ENCODE results near the gene CES5A.
"Not testable (repeated sequence)": the region's sequence is repeated elsewhere in the genome, so short reads cannot be mapped to it uniquely, and the experiment has no call there.

DNA sequence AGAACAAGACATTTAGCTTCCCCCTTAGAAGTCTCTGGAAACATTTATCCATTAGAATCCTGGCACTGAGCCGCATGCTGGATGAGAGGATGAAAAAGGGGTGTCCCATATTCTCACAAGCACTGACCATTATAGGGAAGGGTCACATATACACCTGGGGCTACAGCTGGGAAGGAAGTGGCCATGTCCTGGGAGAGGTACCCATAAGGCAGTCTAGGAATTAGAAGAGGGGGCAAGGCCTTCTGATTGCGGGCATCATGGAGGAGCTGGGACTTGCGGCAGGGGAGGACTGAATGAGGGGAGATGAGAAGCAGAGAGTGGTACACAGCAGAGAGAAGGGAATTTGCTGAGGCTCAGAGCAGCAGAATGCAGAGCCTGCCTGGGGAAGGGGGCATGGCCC is 45.9 kb downstream of the CES5A start:
- TF ChIP-seq, protein P1, sequence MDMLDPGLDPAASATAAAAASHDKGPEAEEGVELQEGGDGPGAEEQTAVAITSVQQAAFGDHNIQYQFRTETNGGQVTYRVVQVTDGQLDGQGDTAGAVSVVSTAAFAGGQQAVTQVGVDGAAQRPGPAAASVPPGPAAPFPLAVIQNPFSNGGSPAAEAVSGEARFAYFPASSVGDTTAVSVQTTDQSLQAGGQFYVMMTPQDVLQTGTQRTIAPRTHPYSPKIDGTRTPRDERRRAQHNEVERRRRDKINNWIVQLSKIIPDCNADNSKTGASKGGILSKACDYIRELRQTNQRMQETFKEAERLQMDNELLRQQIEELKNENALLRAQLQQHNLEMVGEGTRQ (IDR thresholded peaks at IDR 0.05; ENCODE audit: borderline replicate concordance, low read depth, low read length) = not testable (repeated sequence)
- not testable (repeated sequence) for TF ChIP-seq ZNF592, ZNF217 (IDR thresholded peaks at IDR 0.05)
- TF ChIP-seq, protein P2, sequence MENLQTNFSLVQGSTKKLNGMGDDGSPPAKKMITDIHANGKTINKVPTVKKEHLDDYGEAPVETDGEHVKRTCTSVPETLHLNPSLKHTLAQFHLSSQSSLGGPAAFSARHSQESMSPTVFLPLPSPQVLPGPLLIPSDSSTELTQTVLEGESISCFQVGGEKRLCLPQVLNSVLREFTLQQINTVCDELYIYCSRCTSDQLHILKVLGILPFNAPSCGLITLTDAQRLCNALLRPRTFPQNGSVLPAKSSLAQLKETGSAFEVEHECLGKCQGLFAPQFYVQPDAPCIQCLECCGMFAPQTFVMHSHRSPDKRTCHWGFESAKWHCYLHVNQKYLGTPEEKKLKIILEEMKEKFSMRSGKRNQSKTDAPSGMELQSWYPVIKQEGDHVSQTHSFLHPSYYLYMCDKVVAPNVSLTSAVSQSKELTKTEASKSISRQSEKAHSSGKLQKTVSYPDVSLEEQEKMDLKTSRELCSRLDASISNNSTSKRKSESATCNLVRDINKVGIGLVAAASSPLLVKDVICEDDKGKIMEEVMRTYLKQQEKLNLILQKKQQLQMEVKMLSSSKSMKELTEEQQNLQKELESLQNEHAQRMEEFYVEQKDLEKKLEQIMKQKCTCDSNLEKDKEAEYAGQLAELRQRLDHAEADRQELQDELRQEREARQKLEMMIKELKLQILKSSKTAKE (IDR thresholded peaks at IDR 0.05; ENCODE audit: low read depth, poor library complexity, severe bottlenecking) = not testable (repeated sequence)
